ENCODE data around the gene TEKT2.

TEKT2 gene

DNA sequence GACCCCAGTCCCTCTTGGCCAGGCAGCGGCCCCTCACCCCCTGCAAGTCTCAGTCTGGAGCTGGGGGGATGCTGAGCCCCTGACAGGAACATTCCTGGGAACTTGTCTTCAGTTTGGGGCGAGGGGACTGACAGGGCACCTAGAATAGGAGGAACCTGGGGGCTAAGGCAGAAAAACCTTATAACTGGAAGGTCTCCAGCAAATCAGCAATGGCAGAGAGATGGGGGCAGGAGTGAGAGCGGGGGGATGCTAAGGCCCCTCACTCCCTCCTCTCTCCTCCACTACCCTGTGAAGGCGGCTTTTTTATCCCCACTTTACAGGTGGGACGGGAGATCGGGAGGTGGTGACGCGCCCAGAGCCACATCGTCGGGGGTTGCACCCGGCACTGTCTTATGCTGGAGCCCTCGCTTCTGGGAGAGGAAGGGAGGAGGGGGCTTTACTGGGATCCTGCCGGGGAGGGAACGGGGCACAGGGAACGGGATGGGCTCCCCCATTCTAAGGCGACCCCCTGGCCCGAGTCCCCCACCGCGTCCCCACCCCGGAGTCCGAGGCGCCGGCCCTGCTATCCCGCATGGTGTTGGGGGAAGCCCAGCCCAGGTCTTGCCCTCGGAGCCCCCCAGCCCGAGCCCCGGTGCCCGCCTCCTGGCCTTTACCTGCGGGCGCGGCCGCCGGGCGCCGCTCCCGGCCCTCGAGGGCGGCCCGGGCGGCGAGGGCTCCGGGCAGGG is 40.7 kb downstream of the TEKT2 start:
- no peak for DNase-seq
- H3K27me3 Mint-ChIP-seq, result peaks cover 73% of the 10 kb centered on the region
- H3K9me3 Mint-ChIP-seq, result no peaks in the 10 kb centered on the region
- no peak overlapping the region for H3K4me3 Mint-ChIP-seq
- no peak overlapping the region for H3K27ac Mint-ChIP-seq
- H3K4me1 Mint-ChIP-seq, result peaks cover 11% of the 10 kb centered on the region
- no peaks in the 10 kb centered on the region for H3K36me3 Mint-ChIP-seq
- CTCF ChIA-PET, result no interaction called here

- Mint-ChIP-seq H3K9me3 (no peaks in the 10 kb centered on the region), H3K36me3 (no peaks in the 10 kb centered on the region), H3K27me3 (peaks cover 67% of the 10 kb centered on the region), H3K27ac (no peak within 1 kb of the TSS), H3K4me3 (no peak within 1 kb of the TSS), H3K4me1 (peaks cover 11% of the 10 kb centered on the region)
- peak; percentile 25 for DNase-seq
- CTCF ChIA-PET, result no interaction called here
Observed at GRCh38 chr1:36125129-36125991, 41.5 kb downstream of the TEKT2 start, which contains the start of gene COL8A2. COL8A2 (minus strand) TSS chr1:36125222; CDS start chr1:36100242, 24,980 bp downstream.

- no peak overlapping the region for H3K27ac Mint-ChIP-seq
- H3K27me3 Mint-ChIP-seq, result peaks cover 67% of the 10 kb centered on the region
- CTCF ChIA-PET, result no interaction called here
- H3K4me1 Mint-ChIP-seq, result peaks cover 11% of the 10 kb centered on the region
- H3K36me3 Mint-ChIP-seq, result no peaks in the 10 kb centered on the region
- no peak for DNase-seq
- no peak overlapping the region for H3K4me3 Mint-ChIP-seq
- H3K9me3 Mint-ChIP-seq, result no peaks in the 10 kb centered on the region
Observed at GRCh38 chr1:36126005-36126716, 42.3 kb downstream of the TEKT2 start.

DNA sequence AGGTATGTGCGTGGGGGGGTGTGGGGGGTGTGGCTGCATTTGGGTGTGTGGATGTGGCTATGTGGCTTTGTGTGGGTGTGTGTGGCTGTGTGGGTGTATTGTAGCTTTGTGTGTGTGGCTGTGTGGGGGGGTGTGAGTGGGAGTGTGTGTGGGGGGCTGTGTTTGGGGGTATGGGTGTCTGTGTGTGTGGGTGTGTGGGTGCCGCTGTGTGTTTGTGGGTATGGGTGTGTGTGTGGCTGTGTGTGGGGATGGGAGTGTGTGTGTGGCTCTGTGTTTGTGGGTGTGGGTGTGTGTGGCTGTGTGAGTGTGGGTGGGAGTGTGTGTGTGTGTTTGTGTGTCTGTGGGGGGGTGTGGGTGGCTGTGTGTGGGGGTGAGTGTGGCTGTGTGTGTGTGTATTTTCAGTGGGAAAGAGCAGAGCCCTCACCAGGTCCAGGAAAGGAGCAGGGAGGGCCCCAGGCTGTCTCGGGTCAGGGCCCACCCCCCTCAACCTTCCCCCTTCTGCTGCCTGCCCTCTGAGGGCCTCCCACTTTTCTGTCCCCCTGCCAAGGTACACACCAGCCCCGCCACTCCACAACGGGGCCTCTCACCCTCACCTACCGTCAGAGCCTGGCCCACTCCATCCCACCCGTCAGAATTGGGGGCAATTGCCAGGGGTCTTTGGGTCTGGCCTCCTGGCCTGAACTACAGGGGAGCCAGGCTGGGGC is 43.1 kb downstream of the TEKT2 start:
- no peak overlapping the region for H3K4me3 Mint-ChIP-seq
- DNase-seq, result no peak
- peaks cover 11% of the 10 kb centered on the region for H3K4me1 Mint-ChIP-seq
- H3K9me3 Mint-ChIP-seq, result no peaks in the 10 kb centered on the region
- CTCF ChIA-PET, result no interaction called here
- no peaks in the 10 kb centered on the region for H3K36me3 Mint-ChIP-seq
- peaks cover 59% of the 10 kb centered on the region for H3K27me3 Mint-ChIP-seq
- H3K27ac Mint-ChIP-seq, result no peak overlapping the region

GRCh38 chr1:36128126-36128904 is 44.4 kb downstream of the TEKT2 start:
- DNase-seq, result no peak
- Mint-ChIP-seq H3K4me1 (peaks cover 6% of the 10 kb centered on the region), H3K9me3 (no peaks in the 10 kb centered on the region), H3K4me3 (no peak overlapping the region), H3K36me3 (no peaks in the 10 kb centered on the region), H3K27me3 (peaks cover 45% of the 10 kb centered on the region), H3K27ac (no peak overlapping the region)
- CTCF ChIA-PET, result interaction anchor here (0.7 to 1.6 kb wide), 3 partner anchors 11 to 27 kb away, joined by 3 to 4 read pairs (median 3); no protein-coding TSS in a partner anchor

DNA sequence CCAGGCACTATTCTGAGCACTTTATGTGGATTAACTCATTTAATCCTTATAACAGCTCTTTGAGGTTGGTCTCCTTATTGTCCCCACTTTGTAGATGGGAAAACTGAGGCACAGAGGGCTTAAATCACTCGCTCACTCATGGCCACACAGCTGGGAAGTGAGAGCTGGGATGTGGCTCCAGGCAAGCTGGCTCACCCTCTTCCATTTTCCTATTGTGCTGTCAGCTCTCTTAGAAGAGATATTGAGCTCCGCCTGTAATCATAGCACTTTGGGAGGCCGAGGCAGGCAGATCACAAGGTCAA is 45.0 kb downstream of the TEKT2 start:
- Mint-ChIP-seq H3K27ac (no peak overlapping the region), H3K36me3 (no peaks in the 10 kb centered on the region), H3K9me3 (no peaks in the 10 kb centered on the region), H3K27me3 (peaks cover 40% of the 10 kb centered on the region), H3K4me3 (no peak overlapping the region), H3K4me1 (peaks cover 4% of the 10 kb centered on the region)
- CTCF ChIA-PET, result interaction anchor here (0.7 to 1.6 kb wide), 3 partner anchors 12 to 28 kb away, joined by 3 to 4 read pairs (median 3); no protein-coding TSS in a partner anchor
- no peak for DNase-seq

- H3K36me3 Mint-ChIP-seq, result no peaks in the 10 kb centered on the region
- H3K4me3 Mint-ChIP-seq, result no peak overlapping the region
- no peak for DNase-seq
- H3K27ac Mint-ChIP-seq, result no peak overlapping the region
- CTCF ChIA-PET, result interaction anchor here (0.7 to 5.3 kb wide), 3 partner anchors 29 to 57 kb away, joined by 3 to 127 read pairs (median 4); no protein-coding TSS in a partner anchor
- no peaks in the 10 kb centered on the region for H3K9me3 Mint-ChIP-seq
- peaks cover 12% of the 10 kb centered on the region for H3K27me3 Mint-ChIP-seq
- H3K4me1 Mint-ChIP-seq, result peaks cover 8% of the 10 kb centered on the region
Observed at GRCh38 chr1:36132029-36132428, 48.1 kb downstream of the TEKT2 start.

DNA sequence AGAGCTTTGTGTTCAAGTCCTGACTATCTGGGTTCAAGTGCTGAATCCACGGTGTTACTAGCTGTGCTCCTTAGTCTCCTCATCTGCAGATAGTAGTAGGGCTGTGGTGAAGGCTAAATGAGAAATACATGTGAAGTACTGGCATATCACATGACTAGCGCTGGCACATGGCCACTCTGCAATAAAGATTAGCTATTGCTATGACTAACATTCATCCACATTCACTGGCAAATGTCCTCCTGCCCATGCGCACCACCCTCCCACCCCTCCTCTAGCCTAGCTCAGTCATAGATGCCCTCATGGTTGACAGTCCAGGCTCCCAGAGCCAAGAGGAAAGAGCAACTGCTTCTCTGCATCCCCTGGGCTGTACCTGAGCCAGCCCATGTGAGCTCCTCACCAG is 49.6 kb downstream of the TEKT2 start:
- peaks cover 2% of the 10 kb centered on the region for H3K27me3 Mint-ChIP-seq

DNA sequence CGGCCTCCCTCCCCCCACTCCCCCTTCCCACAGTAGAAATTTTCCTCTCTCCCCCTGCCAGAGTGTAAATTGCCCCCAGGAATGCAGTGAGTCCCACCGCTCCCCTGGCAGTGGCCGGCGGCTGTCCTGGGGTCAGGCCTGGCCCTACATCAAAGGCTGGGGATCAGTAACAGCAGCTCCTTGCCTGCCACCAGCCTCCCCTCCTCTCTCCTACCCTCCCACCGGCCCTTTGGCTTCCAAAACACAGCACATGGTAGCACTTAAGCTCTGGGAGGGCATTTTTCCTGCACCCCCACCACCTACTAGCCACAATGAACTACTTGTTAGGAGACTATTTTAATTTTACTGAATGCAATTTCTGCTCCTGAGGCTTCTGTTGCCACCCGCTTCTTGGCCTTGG is 50.1 kb downstream of the TEKT2 start:
- no peak overlapping the region for H3K27ac Mint-ChIP-seq
- no peaks in the 10 kb centered on the region for H3K27me3 Mint-ChIP-seq
- no peak overlapping the region for H3K4me3 Mint-ChIP-seq
- CTCF ChIA-PET, result interaction anchor here (0.6 to 5.3 kb wide), 16 partner anchors 8 to 561 kb away, joined by 3 to 127 read pairs (median 5); partner anchors contain the start of genes TFAP2E and TRAPPC3
- DNase-seq, result no peak
- peaks cover 11% of the 10 kb centered on the region for H3K36me3 Mint-ChIP-seq
- peaks cover 8% of the 10 kb centered on the region for H3K4me1 Mint-ChIP-seq
- H3K9me3 Mint-ChIP-seq, result no peaks in the 10 kb centered on the region

More for the DNA sequence above, 49.6 kb downstream of the TEKT2 start:
- peaks cover 8% of the 10 kb centered on the region for H3K4me1 Mint-ChIP-seq
- CTCF ChIA-PET, result interaction anchor here (0.7 to 5.3 kb wide), 11 partner anchors 9 to 55 kb away, joined by 3 to 127 read pairs (median 8); partner anchors contain the start of gene TRAPPC3
- H3K9me3 Mint-ChIP-seq, result no peaks in the 10 kb centered on the region
- no peak overlapping the region for H3K4me3 Mint-ChIP-seq
- no peak for DNase-seq
- no peak overlapping the region for H3K27ac Mint-ChIP-seq
- H3K36me3 Mint-ChIP-seq, result peaks cover 9% of the 10 kb centered on the region

GRCh38 chr1:36134505-36135329 is 50.8 kb downstream of the TEKT2 start:
- Mint-ChIP-seq H3K4me1 (peaks cover 8% of the 10 kb centered on the region), H3K4me3 (no peak overlapping the region), H3K36me3 (peaks cover 16% of the 10 kb centered on the region), H3K27ac (no peak overlapping the region), H3K9me3 (no peaks in the 10 kb centered on the region), H3K27me3 (no peaks in the 10 kb centered on the region)
- CTCF ChIA-PET, result interaction anchor here (0.6 to 5.3 kb wide), 21 partner anchors 10 to 562 kb away, joined by 3 to 127 read pairs (median 4); partner anchors contain the start of genes TFAP2E and TRAPPC3
- DNase-seq, result peak; percentile 57

GRCh38 chr1:36135330-36135667 is 51.4 kb downstream of the TEKT2 start:
- Mint-ChIP-seq H3K4me3 (no peak overlapping the region), H3K4me1 (peaks cover 12% of the 10 kb centered on the region), H3K27ac (no peak overlapping the region), H3K36me3 (peaks cover 20% of the 10 kb centered on the region), H3K27me3 (no peaks in the 10 kb centered on the region), H3K9me3 (no peaks in the 10 kb centered on the region)
- DNase-seq, result no peak
- CTCF ChIA-PET, result interaction anchor here (0.6 to 5.3 kb wide), 17 partner anchors 10 to 562 kb away, joined by 3 to 127 read pairs (median 5); partner anchors contain the start of genes TFAP2E and TRAPPC3

- no peak overlapping the region for H3K4me3 Mint-ChIP-seq
- H3K36me3 Mint-ChIP-seq, result peaks cover 22% of the 10 kb centered on the region
- H3K27me3 Mint-ChIP-seq, result no peaks in the 10 kb centered on the region
- no peaks in the 10 kb centered on the region for H3K9me3 Mint-ChIP-seq
- DNase-seq, result no peak
- peaks cover 16% of the 10 kb centered on the region for H3K4me1 Mint-ChIP-seq
- CTCF ChIA-PET, result interaction anchor here (1.0 to 5.3 kb wide), 9 partner anchors 14 to 164 kb away, joined by 3 to 127 read pairs (median 12); partner anchors contain the start of gene TRAPPC3
- no peak overlapping the region for H3K27ac Mint-ChIP-seq
Observed at GRCh38 chr1:36135796-36136195, 51.9 kb downstream of the TEKT2 start.
